ENCODE measurements around the gene CNRIP1.
"Not testable (repeated sequence)": the region's sequence is repeated elsewhere in the genome, so short reads cannot be mapped to it uniquely, and the experiment has no call there.

DNA sequence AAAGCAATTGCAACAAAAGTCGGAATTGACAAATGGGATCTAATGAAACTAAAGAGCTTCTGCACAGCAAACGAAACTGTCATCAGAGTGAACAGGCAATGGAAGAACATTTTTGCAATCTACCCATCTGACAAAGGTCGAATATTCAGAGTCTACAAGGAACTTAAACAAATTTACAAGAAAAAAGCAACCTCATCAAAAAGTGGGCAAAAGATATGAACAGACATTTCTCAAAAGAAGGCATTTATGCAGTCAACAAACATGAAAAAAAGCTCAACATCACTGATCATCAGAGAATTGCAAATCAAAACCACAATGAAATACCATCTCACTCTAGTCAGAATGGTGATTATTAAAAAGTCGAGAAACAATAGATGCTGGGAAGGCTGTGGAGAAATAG, 29.3 kb upstream of the CNRIP1 start:
- TF ChIP-seq, protein P1, sequence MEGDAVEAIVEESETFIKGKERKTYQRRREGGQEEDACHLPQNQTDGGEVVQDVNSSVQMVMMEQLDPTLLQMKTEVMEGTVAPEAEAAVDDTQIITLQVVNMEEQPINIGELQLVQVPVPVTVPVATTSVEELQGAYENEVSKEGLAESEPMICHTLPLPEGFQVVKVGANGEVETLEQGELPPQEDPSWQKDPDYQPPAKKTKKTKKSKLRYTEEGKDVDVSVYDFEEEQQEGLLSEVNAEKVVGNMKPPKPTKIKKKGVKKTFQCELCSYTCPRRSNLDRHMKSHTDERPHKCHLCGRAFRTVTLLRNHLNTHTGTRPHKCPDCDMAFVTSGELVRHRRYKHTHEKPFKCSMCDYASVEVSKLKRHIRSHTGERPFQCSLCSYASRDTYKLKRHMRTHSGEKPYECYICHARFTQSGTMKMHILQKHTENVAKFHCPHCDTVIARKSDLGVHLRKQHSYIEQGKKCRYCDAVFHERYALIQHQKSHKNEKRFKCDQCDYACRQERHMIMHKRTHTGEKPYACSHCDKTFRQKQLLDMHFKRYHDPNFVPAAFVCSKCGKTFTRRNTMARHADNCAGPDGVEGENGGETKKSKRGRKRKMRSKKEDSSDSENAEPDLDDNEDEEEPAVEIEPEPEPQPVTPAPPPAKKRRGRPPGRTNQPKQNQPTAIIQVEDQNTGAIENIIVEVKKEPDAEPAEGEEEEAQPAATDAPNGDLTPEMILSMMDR (optimal IDR thresholded peaks at IDR 0.05 in 1 of 3, IDR thresholded peaks at IDR 0.05 in 1 of 3, conservative IDR thresholded peaks at IDR 0.05 in 1 of 3; ENCODE audit: extremely low read depth in 1 of 3, insufficient read depth in 2 of 3, low read length in 3 of 3) = not testable (repeated sequence)
- not testable (repeated sequence) for TF ChIP-seq EZH2 (IDR thresholded peaks at IDR 0.05; ENCODE audit: low read length)
